Activated naive CD8-positive, alpha-beta T cell (primary cell): ENCODE data around the gene GDF7.

Source experiments
- H3K27ac Mint-ChIP-seq: one replicate; pipeline ENCODE4 v1.8.0; 2021; ENCODE audit warnings: mixed read lengths
- H3K27me3 Mint-ChIP-seq: one replicate; pipeline ENCODE4 v1.8.0; 2021; ENCODE audit warnings: mixed read lengths
- H3K36me3 Mint-ChIP-seq: one replicate; pipeline ENCODE4 v1.8.0; 2021; ENCODE audit warnings: mixed read lengths
- H3K4me1 Mint-ChIP-seq: one replicate; pipeline ENCODE4 v1.8.0; 2021; ENCODE audit warnings: low read depth, mixed read lengths
- H3K4me3 Mint-ChIP-seq: one replicate; pipeline ENCODE4 v1.8.0; 2021; ENCODE audit warnings: mild to moderate bottlenecking, mixed read lengths
- H3K9me3 Mint-ChIP-seq: one replicate; pipeline ENCODE4 v1.8.0; 2021; ENCODE audit warnings: low read depth, mixed read lengths

The GDF7 gene

GRCh38 chr2:20666304-20667150 is at the start of gene GDF7:
Gene GDF7 (plus strand): TSS chr2:20667144. CDS start chr2:20667240, 96 bp downstream.
- H3K9me3 Mint-ChIP-seq = no peaks in the 10 kb centered on the region
- peaks cover 13% of the 10 kb centered on the region for H3K4me1 Mint-ChIP-seq
- H3K4me3 Mint-ChIP-seq = peak within 1 kb of the TSS; percentile 83
- H3K27me3 Mint-ChIP-seq = peaks cover 32% of the 10 kb centered on the region
- no peak within 1 kb of the TSS for H3K27ac Mint-ChIP-seq
- no peaks in the 10 kb centered on the region for H3K36me3 Mint-ChIP-seq

- H3K4me1 Mint-ChIP-seq = no peaks in the 10 kb centered on the region
- H3K4me3 Mint-ChIP-seq = no peak overlapping the region
- H3K9me3 Mint-ChIP-seq = no peaks in the 10 kb centered on the region
- H3K36me3 Mint-ChIP-seq = peaks cover 3% of the 10 kb centered on the region
- H3K27me3 Mint-ChIP-seq = no peaks in the 10 kb centered on the region
- no peak overlapping the region for H3K27ac Mint-ChIP-seq
Measured at GRCh38 chr2:20617892-20618467, 49.0 kb upstream of the GDF7 start.

GRCh38 chr2:20618468-20618885 is 48.5 kb upstream of the GDF7 start:
- no peaks in the 10 kb centered on the region for H3K27me3 Mint-ChIP-seq
- H3K4me3 Mint-ChIP-seq = no peak overlapping the region
- H3K36me3 Mint-ChIP-seq = peaks cover 3% of the 10 kb centered on the region
- no peak overlapping the region for H3K27ac Mint-ChIP-seq
- H3K4me1 Mint-ChIP-seq = no peaks in the 10 kb centered on the region
- no peaks in the 10 kb centered on the region for H3K9me3 Mint-ChIP-seq

- Mint-ChIP-seq H3K4me1 (no peaks in the 10 kb centered on the region), H3K4me3 (no peak overlapping the region), H3K36me3 (peaks cover 3% of the 10 kb centered on the region), H3K27me3 (no peaks in the 10 kb centered on the region), H3K9me3 (no peaks in the 10 kb centered on the region), H3K27ac (no peak overlapping the region)
Measured at GRCh38 chr2:20618886-20619521, 47.9 kb upstream of the GDF7 start.

GRCh38 chr2:20619624-20620024 is 47.3 kb upstream of the GDF7 start:
- H3K27ac Mint-ChIP-seq = no peak overlapping the region

GRCh38 chr2:20620271-20620681 is 46.7 kb upstream of the GDF7 start:
- peaks cover 3% of the 10 kb centered on the region for H3K36me3 Mint-ChIP-seq
- no peak overlapping the region for H3K27ac Mint-ChIP-seq
- H3K9me3 Mint-ChIP-seq = no peaks in the 10 kb centered on the region
- H3K4me1 Mint-ChIP-seq = no peaks in the 10 kb centered on the region
- no peaks in the 10 kb centered on the region for H3K27me3 Mint-ChIP-seq
- no peak overlapping the region for H3K4me3 Mint-ChIP-seq

More at GRCh38 chr2:20619624-20620024, 47.3 kb upstream of the GDF7 start:
- H3K9me3 Mint-ChIP-seq = no peaks in the 10 kb centered on the region
- H3K27me3 Mint-ChIP-seq = no peaks in the 10 kb centered on the region
- H3K36me3 Mint-ChIP-seq = peaks cover 3% of the 10 kb centered on the region
- no peaks in the 10 kb centered on the region for H3K4me1 Mint-ChIP-seq
- no peak overlapping the region for H3K4me3 Mint-ChIP-seq

- Mint-ChIP-seq H3K9me3 (no peaks in the 10 kb centered on the region), H3K27me3 (no peaks in the 10 kb centered on the region), H3K36me3 (peaks cover 3% of the 10 kb centered on the region), H3K4me1 (no peaks in the 10 kb centered on the region), H3K4me3 (no peak overlapping the region), H3K27ac (no peak overlapping the region)
Measured at GRCh38 chr2:20620696-20621365, 46.1 kb upstream of the GDF7 start.

- Mint-ChIP-seq H3K9me3 (no peaks in the 10 kb centered on the region), H3K27ac (no peak overlapping the region), H3K27me3 (no peaks in the 10 kb centered on the region), H3K36me3 (peaks cover 3% of the 10 kb centered on the region), H3K4me3 (no peak overlapping the region), H3K4me1 (no peaks in the 10 kb centered on the region)
Measured at GRCh38 chr2:20621366-20622295, 45.3 kb upstream of the GDF7 start.

- no peaks in the 10 kb centered on the region for H3K9me3 Mint-ChIP-seq
- no peaks in the 10 kb centered on the region for H3K27me3 Mint-ChIP-seq
- H3K4me1 Mint-ChIP-seq = no peaks in the 10 kb centered on the region
- peaks cover 3% of the 10 kb centered on the region for H3K36me3 Mint-ChIP-seq
- no peak overlapping the region for H3K27ac Mint-ChIP-seq
- no peak overlapping the region for H3K4me3 Mint-ChIP-seq
Measured at GRCh38 chr2:20622296-20622686, 44.7 kb upstream of the GDF7 start.

- H3K27ac Mint-ChIP-seq = no peak overlapping the region
- peaks cover 3% of the 10 kb centered on the region for H3K36me3 Mint-ChIP-seq
- H3K9me3 Mint-ChIP-seq = no peaks in the 10 kb centered on the region
- H3K27me3 Mint-ChIP-seq = no peaks in the 10 kb centered on the region
- H3K4me3 Mint-ChIP-seq = no peak overlapping the region
- H3K4me1 Mint-ChIP-seq = no peaks in the 10 kb centered on the region
Measured at GRCh38 chr2:20622731-20623130, 44.2 kb upstream of the GDF7 start.

- H3K27me3 Mint-ChIP-seq = no peaks in the 10 kb centered on the region
- no peaks in the 10 kb centered on the region for H3K4me1 Mint-ChIP-seq
- no peaks in the 10 kb centered on the region for H3K9me3 Mint-ChIP-seq
- H3K4me3 Mint-ChIP-seq = no peak overlapping the region
- H3K36me3 Mint-ChIP-seq = peaks cover 3% of the 10 kb centered on the region
- H3K27ac Mint-ChIP-seq = no peak overlapping the region
Measured at GRCh38 chr2:20623241-20623640, 43.7 kb upstream of the GDF7 start.

- H3K27me3 Mint-ChIP-seq = no peaks in the 10 kb centered on the region
- no peaks in the 10 kb centered on the region for H3K4me1 Mint-ChIP-seq
- H3K27ac Mint-ChIP-seq = no peak overlapping the region
- H3K36me3 Mint-ChIP-seq = peaks cover 5% of the 10 kb centered on the region
- no peak overlapping the region for H3K4me3 Mint-ChIP-seq
- no peaks in the 10 kb centered on the region for H3K9me3 Mint-ChIP-seq
Measured at GRCh38 chr2:20623741-20624155, 43.2 kb upstream of the GDF7 start.

GRCh38 chr2:20624156-20624883 is 42.6 kb upstream of the GDF7 start:
- H3K36me3 Mint-ChIP-seq = peaks cover 6% of the 10 kb centered on the region
- no peaks in the 10 kb centered on the region for H3K9me3 Mint-ChIP-seq
- no peaks in the 10 kb centered on the region for H3K27me3 Mint-ChIP-seq
- no peak overlapping the region for H3K4me3 Mint-ChIP-seq
- H3K4me1 Mint-ChIP-seq = no peaks in the 10 kb centered on the region
- no peak overlapping the region for H3K27ac Mint-ChIP-seq
